GM21526 (cell line): ENCODE data around the gene PCDHGB3.
"Not testable (repeated sequence)": the region's sequence is repeated elsewhere in the genome, so short reads cannot be mapped to it uniquely, and the experiment has no call there.

Experiments used
- ATAC-seq: cut with Tn5 transposase; IDR thresholded peaks from one replicate; pipeline ENCODE4 v1.9.1; 2021; ENCODE audit warnings: moderate library complexity; ENCODE audit not compliant: unreplicated experiment, low FRiP score

The PCDHGB3 gene

GRCh38 chr5:141369994-141370848 lies at the start of gene PCDHGB3:
Gene PCDHGB3, plus strand, starts transcription at chr5:141370242. Its CDS starts 153 bp downstream, at chr5:141370395.
- ATAC-seq = peak; percentile 93

- ATAC-seq = no peak
Measured at GRCh38 chr5:141322261-141322660, 47.8 kb upstream of the PCDHGB3 start.

GRCh38 chr5:141326088-141326854 lies 43.8 kb upstream of the PCDHGB3 start:
- ATAC-seq = peak; percentile 77

- ATAC-seq = no peak
Measured at GRCh38 chr5:141328231-141328630, 41.8 kb upstream of the PCDHGB3 start.

GRCh38 chr5:141330299-141331080 lies 39.6 kb upstream of the PCDHGB3 start, which contains the start of gene PCDHGA1:
Gene PCDHGA1, plus strand, starts transcription at chr5:141330514.
- no peak for ATAC-seq

- not testable (repeated sequence) for ATAC-seq
Measured at GRCh38 chr5:141332571-141332970, 37.5 kb upstream of the PCDHGB3 start.

- no peak for ATAC-seq
Measured at GRCh38 chr5:141338538-141339306, 31.3 kb upstream of the PCDHGB3 start, which contains the start of gene PCDHGA2. Gene PCDHGA2, plus strand, starts transcription at chr5:141338760.

GRCh38 chr5:141340781-141341354 lies 29.2 kb upstream of the PCDHGB3 start:
- ATAC-seq = not testable (repeated sequence)

- no peak for ATAC-seq
Measured at GRCh38 chr5:141342773-141343172, 27.3 kb upstream of the PCDHGB3 start.

- ATAC-seq = no peak
Measured at GRCh38 chr5:141343242-141343952, 26.6 kb upstream of the PCDHGB3 start, which contains the start of gene PCDHGA3. Gene PCDHGA3, plus strand, starts transcription at chr5:141343829. Its CDS starts 205 bp downstream, at chr5:141344034.

- ATAC-seq = no peak
Measured at GRCh38 chr5:141343953-141344463, 26.0 kb upstream of the PCDHGB3 start.

- ATAC-seq = no peak
Measured at GRCh38 chr5:141345327-141345726, 24.7 kb upstream of the PCDHGB3 start.

GRCh38 chr5:141346017-141346416 lies 24.0 kb upstream of the PCDHGB3 start:
- not testable (repeated sequence) for ATAC-seq

GRCh38 chr5:141349917-141350619 lies 20.0 kb upstream of the PCDHGB3 start, which contains the start of gene PCDHGB1:
Gene PCDHGB1, plus strand, starts transcription at chr5:141350099. Its CDS starts 162 bp downstream, at chr5:141350261.
- no peak for ATAC-seq

- no peak for ATAC-seq
Measured at GRCh38 chr5:141351591-141351990, 18.5 kb upstream of the PCDHGB3 start.

- no peak for ATAC-seq
Measured at GRCh38 chr5:141354900-141355469, 15.1 kb upstream of the PCDHGB3 start, which contains the start of gene PCDHGA4. Gene PCDHGA4, plus strand, starts transcription at chr5:141355021. Its CDS starts 87 bp downstream, at chr5:141355108.

GRCh38 chr5:141355641-141356040 lies 14.4 kb upstream of the PCDHGB3 start:
- ATAC-seq = no peak
